ENCODE data around the gene ELFN2.

- TF ChIP-seq CTCF (tag by site-specific recombination; IDR thresholded peaks at IDR 0.05): no peak
- no peak for TF ChIP-seq TCF7L2 (IDR thresholded peaks at IDR 0.05; ENCODE audit: borderline replicate concordance, low read depth, low read length)
- no peak for TF ChIP-seq ZNF140 (tag by site-specific recombination; IDR thresholded peaks at IDR 0.05)
- no peak for TF ChIP-seq ZNF596 (tag by site-specific recombination; IDR thresholded peaks at IDR 0.05)
- no peak for TF ChIP-seq ZBTB26 (tag by site-specific recombination; optimal IDR thresholded peaks at IDR 0.05)
Observed at GRCh38 chr22:37377138-37377537, 50.1 kb downstream of the ELFN2 start.
